ACC112 (cell line): Measurements from ENCODE around the gene KSR2.

Experiments used
- H2AFZ ChIP-seq: fragments of 200-600 bp; sonication (generic); one replicate; pipeline ENCODE4 v1.6.0; 2017; ENCODE audit warnings: antibody characterized with exemption, low read length; ENCODE audit not compliant: unreplicated experiment
- H3K27ac ChIP-seq: fragments of 200-600 bp; sonication (generic); 2 replicates; pipeline ENCODE4 v1.5.1; 2014; ENCODE audit warnings: low read depth, mild to moderate bottlenecking, antibody characterized with exemption, low read length, moderate library complexity
- H3K27me3 ChIP-seq: fragments of 200-600 bp; sonication (generic); 2 replicates; pipeline ENCODE4 v1.6.1; 2014; ENCODE audit warnings: mild to moderate bottlenecking, antibody characterized with exemption, low read length, moderate library complexity, mixed read lengths; ENCODE audit not compliant: insufficient read depth
- H3K36me3 ChIP-seq: fragments of 200-600 bp; sonication (generic); 2 replicates; pipeline ENCODE4 v1.6.1; 2016; ENCODE audit warnings: mild to moderate bottlenecking, antibody characterized with exemption, low read length, moderate library complexity, mixed read lengths; ENCODE audit not compliant: insufficient read depth
- H3K4me1 ChIP-seq: fragments of 200-600 bp; sonication (generic); one replicate; pipeline ENCODE4 v1.6.1; 2016; ENCODE audit warnings: low read length, mixed read lengths; ENCODE audit not compliant: insufficient read depth, unreplicated experiment, control insufficient read depth
- H3K4me3 ChIP-seq: fragments of 200-600 bp; sonication (generic); 2 replicates; pipeline ENCODE4 v1.5.1; 2014; ENCODE audit warnings: mild to moderate bottlenecking, low read depth, low read length
- H3K79me2 ChIP-seq: fragments of 200-600 bp; sonication (generic); one replicate; pipeline ENCODE4 v1.6.0; 2016; ENCODE audit warnings: low read length; ENCODE audit not compliant: control insufficient read depth, unreplicated experiment, insufficient read depth

Gene KSR2

GRCh38 chr12:117547209-117547608 is 421.6 kb downstream of the KSR2 start:
- Histone ChIP-seq H3K27ac (no peak overlapping the region), H3K27me3 (no peaks in the 10 kb centered on the region), H3K4me3 (no peak overlapping the region), H3K4me1 (no peaks in the 10 kb centered on the region), H3K79me2 (no peaks in the 10 kb centered on the region), H3K36me3 (no peaks in the 10 kb centered on the region), H2AFZ (no peak overlapping the region)

GRCh38 chr12:117545216-117545615 is 423.6 kb downstream of the KSR2 start:
- no peak overlapping the region for H2AFZ ChIP-seq
- no peak overlapping the region for H3K27ac ChIP-seq
- H3K4me1 ChIP-seq = no peaks in the 10 kb centered on the region

GRCh38 chr12:117540011-117540410 is 428.8 kb downstream of the KSR2 start:
- Histone ChIP-seq H3K4me3 (no peak overlapping the region), H3K36me3 (no peaks in the 10 kb centered on the region), H2AFZ (no peak overlapping the region), H3K79me2 (no peaks in the 10 kb centered on the region), H3K27me3 (no peaks in the 10 kb centered on the region), H3K4me1 (no peaks in the 10 kb centered on the region), H3K27ac (no peak overlapping the region)

More at GRCh38 chr12:117545216-117545615, 423.6 kb downstream of the KSR2 start:
- H3K79me2 ChIP-seq = no peaks in the 10 kb centered on the region
- H3K27me3 ChIP-seq = no peaks in the 10 kb centered on the region
- no peak overlapping the region for H3K4me3 ChIP-seq
- no peaks in the 10 kb centered on the region for H3K36me3 ChIP-seq

GRCh38 chr12:117538926-117539325 is 429.9 kb downstream of the KSR2 start:
- H3K36me3 ChIP-seq = no peaks in the 10 kb centered on the region
- no peaks in the 10 kb centered on the region for H3K79me2 ChIP-seq
- no peak overlapping the region for H2AFZ ChIP-seq
- H3K27me3 ChIP-seq = no peaks in the 10 kb centered on the region
- no peak overlapping the region for H3K27ac ChIP-seq
- H3K4me1 ChIP-seq = no peaks in the 10 kb centered on the region
- no peak overlapping the region for H3K4me3 ChIP-seq

- no peaks in the 10 kb centered on the region for H3K27me3 ChIP-seq
- H3K36me3 ChIP-seq = no peaks in the 10 kb centered on the region
- no peaks in the 10 kb centered on the region for H3K79me2 ChIP-seq
- H2AFZ ChIP-seq = no peak overlapping the region
- H3K27ac ChIP-seq = no peak overlapping the region
- H3K4me3 ChIP-seq = no peak overlapping the region
- no peaks in the 10 kb centered on the region for H3K4me1 ChIP-seq
Observed at GRCh38 chr12:117538032-117538690, 430.6 kb downstream of the KSR2 start.

- Histone ChIP-seq H3K36me3 (no peaks in the 10 kb centered on the region), H3K4me1 (no peaks in the 10 kb centered on the region), H3K4me3 (no peak overlapping the region), H3K27ac (no peak overlapping the region), H2AFZ (no peak overlapping the region), H3K27me3 (no peaks in the 10 kb centered on the region), H3K79me2 (no peaks in the 10 kb centered on the region)
Observed at GRCh38 chr12:117533687-117534086, 435.1 kb downstream of the KSR2 start.

GRCh38 chr12:117530796-117531195 is 438.0 kb downstream of the KSR2 start:
- no peaks in the 10 kb centered on the region for H3K36me3 ChIP-seq
- H3K4me1 ChIP-seq = no peaks in the 10 kb centered on the region
- H3K27ac ChIP-seq = no peak overlapping the region
- H3K4me3 ChIP-seq = no peak overlapping the region
- no peaks in the 10 kb centered on the region for H3K27me3 ChIP-seq
- H3K79me2 ChIP-seq = no peaks in the 10 kb centered on the region
- H2AFZ ChIP-seq = no peak overlapping the region

GRCh38 chr12:117528538-117528937 is 440.3 kb downstream of the KSR2 start:
- no peak overlapping the region for H3K27ac ChIP-seq
- no peaks in the 10 kb centered on the region for H3K79me2 ChIP-seq
- no peaks in the 10 kb centered on the region for H3K36me3 ChIP-seq
- H3K4me1 ChIP-seq = no peaks in the 10 kb centered on the region
- H3K27me3 ChIP-seq = no peaks in the 10 kb centered on the region
- no peak overlapping the region for H2AFZ ChIP-seq
- no peak overlapping the region for H3K4me3 ChIP-seq

- Histone ChIP-seq H3K79me2 (no peaks in the 10 kb centered on the region), H3K4me3 (no peak overlapping the region), H3K27me3 (no peaks in the 10 kb centered on the region), H2AFZ (no peak overlapping the region), H3K36me3 (no peaks in the 10 kb centered on the region), H3K4me1 (no peaks in the 10 kb centered on the region), H3K27ac (no peak overlapping the region)
Observed at GRCh38 chr12:117527479-117527855, 441.3 kb downstream of the KSR2 start.

- no peaks in the 10 kb centered on the region for H3K27me3 ChIP-seq
- H3K36me3 ChIP-seq = no peaks in the 10 kb centered on the region
- H3K27ac ChIP-seq = no peak overlapping the region
- no peak overlapping the region for H3K4me3 ChIP-seq
- H2AFZ ChIP-seq = no peak overlapping the region
- no peaks in the 10 kb centered on the region for H3K79me2 ChIP-seq
- no peaks in the 10 kb centered on the region for H3K4me1 ChIP-seq
Observed at GRCh38 chr12:117526757-117527478, 441.9 kb downstream of the KSR2 start.

GRCh38 chr12:117525766-117526165 is 443.0 kb downstream of the KSR2 start:
- H3K4me3 ChIP-seq = no peak overlapping the region
- H2AFZ ChIP-seq = no peak overlapping the region
- no peak overlapping the region for H3K27ac ChIP-seq
- H3K4me1 ChIP-seq = no peaks in the 10 kb centered on the region
- H3K27me3 ChIP-seq = no peaks in the 10 kb centered on the region
- no peaks in the 10 kb centered on the region for H3K36me3 ChIP-seq
- H3K79me2 ChIP-seq = no peaks in the 10 kb centered on the region
